Stimulated activated naive CD8-positive, alpha-beta T cell treated with anti-CD3 and anti-CD28 coated beads, Interleukin-15, amount 100 ng/mL, for 72 hours (primary cell): Measurements from ENCODE around the gene CTIF.
A peak's percentile ranks its signal among the peaks of the same experiment; 100 is the strongest.

ENCODE experiments used
- ATAC-seq: fragments of 150-1000 bp; cut with Tn5 transposase; 2 replicates; pipeline ENCODE4 v1.10.0; 2021; ENCODE audit warnings: mild to moderate bottlenecking, moderate library complexity
- DNase-seq, 2 donors: peaks; one replicate each; pipeline ENCODE4 v3.0.0; 2021 to 2022
- H3K27ac Mint-ChIP-seq, 2 donors: one replicate each; pipeline ENCODE4 v1.8.0; 2022; ENCODE audit warnings: mild to moderate bottlenecking in 2 of 2, mixed read lengths in 2 of 2, moderate library complexity in 2 of 2
- H3K27me3 Mint-ChIP-seq: one replicate; pipeline ENCODE4 v1.8.0; 2022; ENCODE audit warnings: mixed read lengths
- H3K4me1 Mint-ChIP-seq: one replicate; pipeline ENCODE4 v1.8.0; 2022; ENCODE audit warnings: mild to moderate bottlenecking, mixed read lengths
- H3K4me3 Mint-ChIP-seq, 2 donors: one replicate each; pipeline ENCODE4 v1.8.0; 2022; ENCODE audit warnings: mild to moderate bottlenecking in 2 of 2, mixed read lengths in 2 of 2, moderate library complexity in 1 of 2
- H3K9me3 Mint-ChIP-seq, 2 donors: one replicate each; pipeline ENCODE4 v1.8.0; 2022; ENCODE audit warnings: mixed read lengths in 2 of 2

The CTIF gene

DNA sequence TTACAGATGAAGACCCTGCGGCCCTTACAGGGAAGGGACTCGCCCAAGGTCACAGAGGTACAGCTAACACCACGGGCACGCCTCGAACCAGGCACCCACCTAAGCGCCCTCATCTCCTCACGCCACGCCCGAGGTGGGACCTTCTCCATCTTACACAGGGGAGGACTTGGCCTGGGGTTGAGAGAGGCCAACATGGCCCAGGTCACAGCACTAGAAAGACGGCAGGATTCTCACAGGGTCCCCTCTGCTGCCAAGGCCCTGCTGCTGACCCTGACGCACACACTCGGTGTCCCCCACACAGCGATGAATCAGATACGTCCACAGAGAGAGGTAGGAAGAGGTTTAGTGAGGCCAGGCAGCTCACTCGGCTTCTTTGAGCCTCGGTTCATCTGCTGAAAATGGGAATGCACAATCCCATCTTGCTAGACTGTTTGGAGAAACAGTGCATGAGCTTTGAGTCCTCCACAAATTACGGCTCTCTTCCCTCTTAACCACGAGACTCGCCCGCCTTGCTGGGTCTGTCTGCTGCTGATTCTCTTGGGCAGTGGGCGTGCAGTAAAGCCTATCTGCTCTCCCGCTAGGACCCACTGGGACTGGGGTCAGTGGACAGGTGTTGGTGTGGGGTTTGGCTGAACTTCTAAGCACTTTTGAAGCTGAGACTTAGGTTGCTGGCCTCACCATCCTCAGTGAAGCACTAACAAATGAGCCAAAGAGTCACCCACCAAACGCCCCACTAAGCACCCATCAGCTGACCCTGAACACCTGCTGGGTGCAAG is 332.7 kb downstream of the CTIF start:
- DNase-seq (no peak), ATAC-seq (no peak)
- Mint-ChIP-seq H3K4me3 (no peak overlapping the region), H3K9me3 (no peaks in the 10 kb centered on the region), H3K27me3 (no peaks in the 10 kb centered on the region), H3K27ac (peak overlapping the region in 1 of 2 donors; percentile 72), H3K4me1 (peaks cover 53% of the 10 kb centered on the region)

DNA sequence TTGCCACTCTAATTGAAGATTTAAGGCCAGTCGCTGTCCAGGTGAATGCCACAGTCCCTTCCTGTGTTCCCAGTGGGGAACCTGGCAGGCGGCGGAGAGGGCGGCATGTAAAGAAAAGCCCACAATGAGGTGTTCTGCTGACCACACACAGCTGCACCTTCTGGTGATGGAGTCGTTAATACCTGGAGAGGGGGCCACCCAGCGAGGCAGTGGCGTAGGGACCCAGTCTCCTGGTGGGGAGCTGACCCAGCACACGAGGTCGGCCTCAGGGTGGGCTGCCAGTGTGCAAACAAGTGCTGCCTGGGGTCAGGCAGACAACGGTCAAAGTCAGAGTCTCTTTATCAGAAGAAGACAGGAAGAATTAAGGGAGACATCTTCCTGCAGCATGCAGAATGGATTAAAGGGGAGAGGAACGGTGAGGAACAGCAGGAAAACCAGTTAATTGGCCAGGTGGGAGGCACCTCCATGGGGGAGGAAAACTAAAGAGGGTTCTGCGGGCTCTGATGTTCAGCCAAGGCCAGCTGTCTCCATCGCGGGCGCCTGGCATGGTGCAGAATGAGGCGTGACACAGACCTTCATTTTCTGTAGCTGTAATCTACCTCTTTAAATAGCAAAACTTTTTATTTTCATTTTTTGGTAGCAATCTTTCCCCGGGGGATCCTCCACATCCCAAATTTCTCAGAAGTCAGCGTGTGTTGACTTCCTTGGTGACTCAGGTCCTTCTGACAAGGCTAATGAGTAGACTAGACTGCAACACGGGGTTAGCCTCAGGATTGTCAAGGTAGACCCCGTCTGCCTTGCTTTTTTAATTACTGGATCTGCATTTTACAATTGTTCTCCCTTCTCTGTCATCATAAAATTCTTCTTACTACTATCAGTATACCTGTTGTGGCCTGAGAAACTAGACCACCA is 333.7 kb downstream of the CTIF start:
- H3K9me3 Mint-ChIP-seq, result no peaks in the 10 kb centered on the region
- no peak for DNase-seq
- no peak for ATAC-seq
- peak overlapping the region in 1 of 2 donors; percentile 75 for H3K27ac Mint-ChIP-seq
- peaks cover 53% of the 10 kb centered on the region for H3K4me1 Mint-ChIP-seq
- no peaks in the 10 kb centered on the region for H3K27me3 Mint-ChIP-seq
- H3K4me3 Mint-ChIP-seq, result no peak overlapping the region

DNA sequence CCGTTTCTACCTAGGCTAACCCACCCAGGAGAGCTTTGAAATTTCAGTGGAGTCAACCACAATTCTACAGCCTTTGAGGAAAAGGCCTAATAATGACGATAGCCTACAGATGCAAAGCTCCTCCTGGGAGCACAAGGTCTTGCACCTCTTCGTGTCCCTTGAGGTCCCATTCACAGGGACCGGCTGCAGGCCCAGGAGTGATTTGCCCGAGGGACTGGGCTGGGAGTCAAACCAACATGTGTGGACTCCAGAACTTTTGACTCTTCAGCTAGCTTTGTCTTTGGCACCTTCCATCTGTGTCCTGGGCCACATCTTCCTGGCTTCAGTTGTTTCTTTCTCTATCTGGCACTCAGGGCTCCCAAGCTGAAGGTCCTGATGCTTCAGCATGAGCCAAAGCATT is 335.4 kb downstream of the CTIF start:
- Mint-ChIP-seq H3K9me3 (no peaks in the 10 kb centered on the region), H3K27me3 (peaks cover 7% of the 10 kb centered on the region), H3K4me3 (no peak overlapping the region), H3K27ac (no peak overlapping the region), H3K4me1 (peaks cover 42% of the 10 kb centered on the region)
- DNase-seq (no peak), ATAC-seq (no peak)

DNA sequence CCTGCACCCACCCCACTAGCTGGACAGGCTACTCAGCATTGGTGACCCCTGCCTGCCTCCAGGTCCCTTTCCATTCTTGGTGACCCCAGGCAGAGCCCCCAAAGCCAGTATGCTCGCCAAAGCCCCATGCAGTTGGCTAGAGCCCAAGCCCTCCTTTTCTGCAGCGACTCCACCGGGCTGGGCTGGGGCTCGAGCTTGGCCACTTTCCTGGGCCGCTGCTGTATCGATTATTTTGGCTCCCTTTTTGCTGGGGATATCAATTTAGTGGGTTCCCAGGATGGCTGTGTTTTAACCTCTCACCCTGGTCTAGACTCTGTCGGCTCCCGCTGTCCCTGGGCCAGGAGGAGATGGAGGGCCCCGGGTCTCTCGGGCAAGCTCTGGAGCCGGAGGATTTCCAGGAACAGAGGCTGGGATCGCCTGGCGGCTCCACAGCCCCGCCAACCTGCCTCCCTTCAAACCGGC is 335.9 kb downstream of the CTIF start:
- Mint-ChIP-seq H3K27ac (no peak overlapping the region), H3K27me3 (peaks cover 7% of the 10 kb centered on the region), H3K9me3 (no peaks in the 10 kb centered on the region), H3K4me3 (no peak overlapping the region), H3K4me1 (peaks cover 37% of the 10 kb centered on the region)
- no peak for DNase-seq
- no peak for ATAC-seq

DNA sequence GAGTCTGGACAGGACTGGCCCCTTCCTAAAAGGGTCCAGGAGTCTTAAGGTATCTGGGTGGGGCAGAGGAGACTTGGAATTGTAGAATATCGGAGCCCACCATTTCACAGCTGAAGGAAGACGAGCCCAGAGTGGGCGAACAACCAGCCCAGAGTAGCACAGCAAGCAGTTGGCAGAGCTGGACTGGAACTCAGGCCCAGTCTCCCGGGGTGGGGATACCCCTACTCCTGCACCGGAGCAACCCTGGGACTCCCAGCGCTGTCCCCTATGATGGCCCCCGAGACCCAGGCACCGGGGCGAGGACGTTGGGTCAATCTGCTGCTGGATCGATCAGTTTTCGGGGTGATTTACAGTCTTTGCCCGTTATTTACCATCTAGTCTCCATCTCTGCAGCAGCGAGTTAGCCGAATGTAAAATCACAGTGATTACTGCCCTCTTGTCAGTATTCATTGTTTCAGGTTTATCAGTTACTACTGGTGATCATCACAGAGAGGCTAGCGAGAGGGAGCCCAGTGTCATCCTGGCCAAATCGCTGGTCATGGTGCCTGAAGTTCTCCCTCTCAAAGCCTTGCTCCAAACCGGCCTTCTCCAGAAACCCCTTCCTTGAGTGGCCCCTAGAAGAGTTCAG is 336.6 kb downstream of the CTIF start:
- peaks cover 34% of the 10 kb centered on the region for H3K4me1 Mint-ChIP-seq
- no peak overlapping the region for H3K4me3 Mint-ChIP-seq

DNA sequence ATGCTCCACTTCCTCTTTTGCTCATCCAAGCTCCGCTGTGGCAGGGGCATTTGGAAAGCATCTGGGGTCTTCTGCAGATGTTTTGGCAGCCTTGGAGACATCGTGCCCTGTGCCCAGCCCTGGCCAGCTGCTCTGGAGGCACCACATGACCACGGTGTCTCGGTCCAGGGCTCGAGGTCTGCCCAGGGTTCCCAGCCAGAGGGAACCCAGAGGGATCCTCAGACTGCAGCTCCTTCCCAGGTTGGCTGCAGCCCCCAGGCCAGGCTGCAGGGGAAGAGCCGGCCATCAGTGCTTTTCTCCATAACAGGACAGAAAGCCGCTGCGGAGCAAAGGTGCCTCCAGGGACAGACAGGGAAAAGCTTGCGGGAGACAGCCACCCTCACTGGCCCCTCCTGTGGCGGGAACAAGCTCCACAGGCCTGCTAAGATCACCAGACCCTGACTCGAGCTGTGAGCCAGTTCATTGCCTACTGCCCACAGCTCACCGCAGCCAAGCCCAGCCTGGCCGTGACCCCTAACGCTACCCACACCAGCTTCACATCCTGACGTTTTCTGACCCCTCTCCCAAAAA is 337.2 kb downstream of the CTIF start:
- Mint-ChIP-seq H3K9me3 (no peaks in the 10 kb centered on the region), H3K4me1 (peaks cover 36% of the 10 kb centered on the region), H3K27me3 (peaks cover 7% of the 10 kb centered on the region), H3K4me3 (no peak overlapping the region), H3K27ac (no peak overlapping the region)
- ATAC-seq (no peak), DNase-seq (no peak)

More for the DNA sequence above, 336.6 kb downstream of the CTIF start:
- Mint-ChIP-seq H3K27me3 (peaks cover 7% of the 10 kb centered on the region), H3K9me3 (no peaks in the 10 kb centered on the region), H3K27ac (peak overlapping the region in 1 of 2 donors; percentile 37)
- DNase-seq, result no peak
- no peak for ATAC-seq

DNA sequence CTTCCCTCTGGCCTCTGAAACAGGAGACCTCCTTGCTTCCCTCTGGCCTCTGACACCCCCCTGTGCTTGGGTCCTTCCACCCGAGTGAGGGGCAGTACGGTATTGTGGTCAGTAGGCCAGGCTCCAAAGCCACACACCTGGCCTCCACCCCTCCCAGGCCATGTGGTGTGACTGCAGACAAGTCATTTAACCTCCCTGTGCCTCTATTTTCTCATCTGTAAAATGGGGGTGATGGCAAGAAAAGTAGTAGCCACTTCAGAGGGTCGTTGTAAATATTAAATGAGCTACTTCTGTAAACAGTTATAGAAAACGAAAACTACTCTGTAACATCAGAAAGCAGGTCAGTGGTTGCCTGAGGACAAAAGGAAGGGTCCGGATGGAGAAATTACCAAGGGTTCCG is 337.8 kb downstream of the CTIF start:
- Mint-ChIP-seq H3K4me1 (peaks cover 31% of the 10 kb centered on the region), H3K9me3 (no peaks in the 10 kb centered on the region), H3K4me3 (no peak overlapping the region), H3K27me3 (peaks cover 7% of the 10 kb centered on the region), H3K27ac (no peak overlapping the region)
- DNase-seq (no peak), ATAC-seq (no peak)

DNA sequence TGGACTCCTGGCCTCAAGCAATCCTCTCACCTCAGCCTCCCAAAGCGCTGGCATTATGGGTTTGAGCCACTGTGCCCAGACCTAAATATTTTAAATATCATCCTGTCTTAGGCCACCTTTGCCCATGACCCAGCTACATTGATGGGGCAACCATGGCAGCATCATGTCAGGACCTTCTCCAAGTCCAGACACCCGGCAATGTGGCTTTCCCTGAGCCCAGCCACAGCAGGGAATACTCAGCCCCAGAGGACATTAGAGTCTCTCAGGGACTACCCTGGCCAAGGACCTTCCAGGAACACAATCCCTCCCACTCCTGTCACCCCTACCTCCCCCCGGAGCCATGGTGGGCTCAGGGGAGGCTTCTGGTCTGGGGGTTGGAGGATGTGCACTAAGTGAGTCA is 339.1 kb downstream of the CTIF start:
- DNase-seq, result no peak
- peaks cover 7% of the 10 kb centered on the region for H3K27me3 Mint-ChIP-seq
- ATAC-seq, result no peak
- H3K27ac Mint-ChIP-seq, result no peak overlapping the region
- no peaks in the 10 kb centered on the region for H3K9me3 Mint-ChIP-seq
- peaks cover 19% of the 10 kb centered on the region for H3K4me1 Mint-ChIP-seq
- no peak overlapping the region for H3K4me3 Mint-ChIP-seq

DNA sequence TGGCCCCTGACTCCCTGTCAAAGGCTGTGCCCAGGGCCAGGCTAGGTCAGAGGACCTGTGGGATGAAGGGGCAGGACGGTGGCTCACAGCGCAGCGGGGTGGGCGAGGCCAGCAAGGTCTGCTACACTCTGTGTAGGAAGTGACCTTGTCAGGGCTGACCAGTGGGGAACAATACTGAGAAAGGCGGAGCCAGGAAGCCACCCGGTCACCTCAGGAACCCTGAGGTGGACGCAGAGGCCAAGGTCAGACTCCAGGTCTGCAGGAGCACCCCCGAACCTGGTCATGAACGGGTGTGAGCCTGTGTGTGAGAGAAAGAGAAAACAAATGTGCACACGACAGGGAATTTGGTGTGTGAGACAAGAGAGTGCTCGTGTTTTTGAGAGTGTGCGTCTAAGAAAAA is 339.6 kb downstream of the CTIF start:
- no peak overlapping the region for H3K27ac Mint-ChIP-seq
- ATAC-seq, result no peak
- H3K27me3 Mint-ChIP-seq, result peaks cover 7% of the 10 kb centered on the region
- H3K9me3 Mint-ChIP-seq, result no peaks in the 10 kb centered on the region
- H3K4me3 Mint-ChIP-seq, result no peak overlapping the region
- peaks cover 14% of the 10 kb centered on the region for H3K4me1 Mint-ChIP-seq
- no peak for DNase-seq

DNA sequence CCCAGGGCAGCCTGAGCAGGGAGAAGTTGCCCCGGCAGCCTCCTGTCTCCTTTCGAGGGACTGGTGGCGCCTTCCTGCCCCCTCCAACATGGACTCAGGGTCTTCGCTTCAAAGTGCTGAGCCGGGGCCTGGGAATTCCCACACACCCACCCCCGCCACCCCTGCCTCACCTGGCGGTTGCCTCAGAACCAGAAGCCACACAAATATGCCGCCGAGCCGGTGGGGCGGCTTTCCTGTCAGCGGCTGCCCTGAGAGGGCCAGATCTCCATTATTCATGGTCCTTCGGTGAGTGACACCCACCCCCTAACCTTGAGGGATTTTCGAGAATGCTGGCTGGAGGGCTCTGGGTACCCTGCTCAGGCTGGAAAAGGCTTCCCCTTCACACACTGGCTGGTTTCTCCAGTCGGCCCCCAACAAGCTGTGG is 340.2 kb downstream of the CTIF start:
- ATAC-seq (no peak), DNase-seq (no peak)
- no peak overlapping the region for H3K27ac Mint-ChIP-seq
- peaks cover 7% of the 10 kb centered on the region for H3K27me3 Mint-ChIP-seq
- H3K9me3 Mint-ChIP-seq, result no peaks in the 10 kb centered on the region
- no peak overlapping the region for H3K4me3 Mint-ChIP-seq
- H3K4me1 Mint-ChIP-seq, result peaks cover 12% of the 10 kb centered on the region

DNA sequence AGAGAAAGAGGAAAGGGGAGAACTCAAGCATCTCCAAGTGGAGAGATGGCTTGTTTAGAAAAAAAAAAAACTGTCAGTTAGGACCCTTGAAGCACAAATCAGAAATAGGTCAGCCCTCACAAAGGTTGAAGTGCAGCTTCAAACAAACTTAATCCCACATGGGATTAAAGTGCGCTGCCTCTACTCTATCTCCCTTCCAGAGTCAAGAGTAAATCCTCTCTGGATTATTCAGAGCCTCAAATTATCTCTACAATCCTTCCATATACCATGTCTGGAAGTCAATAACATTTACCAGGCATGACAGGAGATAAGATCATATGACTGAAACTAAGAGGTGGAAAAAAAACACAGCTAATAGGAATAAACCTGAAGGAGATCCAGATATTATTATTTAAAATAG is 342.1 kb downstream of the CTIF start:
- Mint-ChIP-seq H3K9me3 (no peaks in the 10 kb centered on the region), H3K4me1 (peaks cover 19% of the 10 kb centered on the region), H3K4me3 (no peak overlapping the region), H3K27me3 (peaks cover 7% of the 10 kb centered on the region), H3K27ac (no peak overlapping the region)
- ATAC-seq, result no peak
- DNase-seq, result no peak

DNA sequence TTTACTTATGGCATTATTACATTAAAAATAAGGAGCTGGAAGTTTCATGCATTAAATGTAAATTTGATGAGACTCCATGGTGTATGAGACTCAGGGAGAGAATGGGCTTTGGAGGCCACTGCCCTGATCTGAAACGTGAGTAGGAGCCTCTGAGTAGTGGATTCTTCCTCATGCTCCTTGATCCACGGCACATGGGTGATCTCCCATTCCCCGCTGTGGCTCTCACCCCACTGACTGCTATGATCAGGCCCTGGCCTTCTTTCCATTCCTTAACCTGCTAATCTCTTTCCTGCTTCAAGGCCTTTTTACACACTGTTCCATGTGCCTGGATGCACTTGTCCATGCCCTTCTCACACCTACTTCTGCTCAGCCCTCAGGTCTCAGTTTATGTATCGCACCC is 343.5 kb downstream of the CTIF start:
- ATAC-seq (no peak), DNase-seq (no peak)
- Mint-ChIP-seq H3K27ac (no peak overlapping the region), H3K9me3 (no peaks in the 10 kb centered on the region), H3K27me3 (peaks cover 7% of the 10 kb centered on the region), H3K4me3 (no peak overlapping the region), H3K4me1 (peaks cover 24% of the 10 kb centered on the region)

DNA sequence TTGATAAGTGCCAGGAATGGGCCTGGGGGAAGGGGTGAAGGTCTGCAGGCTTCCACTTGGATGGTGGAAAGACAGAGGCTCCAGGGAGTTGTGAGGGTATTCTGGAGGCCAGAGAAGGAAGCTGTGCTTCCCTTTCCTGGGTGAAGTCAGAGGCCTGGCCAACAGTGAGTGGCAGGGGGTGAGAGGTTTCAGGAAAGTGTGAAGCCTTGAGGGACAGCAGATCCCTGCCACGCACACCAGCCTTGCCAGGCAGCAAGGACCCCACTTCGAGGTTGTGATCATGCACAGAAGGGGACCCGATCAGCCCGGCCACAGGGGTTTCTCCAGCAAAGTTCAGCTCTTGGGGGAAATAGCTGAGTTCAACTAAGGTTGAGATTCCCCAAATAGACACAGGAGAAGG is 345.5 kb downstream of the CTIF start:
- peak overlapping the region in 1 of 2 donors; percentile 76 for H3K27ac Mint-ChIP-seq
- no peak overlapping the region for H3K4me3 Mint-ChIP-seq
- peaks cover 21% of the 10 kb centered on the region for H3K4me1 Mint-ChIP-seq
- no peak for DNase-seq
- H3K27me3 Mint-ChIP-seq, result no peaks in the 10 kb centered on the region
- ATAC-seq, result no peak
- no peaks in the 10 kb centered on the region for H3K9me3 Mint-ChIP-seq

DNA sequence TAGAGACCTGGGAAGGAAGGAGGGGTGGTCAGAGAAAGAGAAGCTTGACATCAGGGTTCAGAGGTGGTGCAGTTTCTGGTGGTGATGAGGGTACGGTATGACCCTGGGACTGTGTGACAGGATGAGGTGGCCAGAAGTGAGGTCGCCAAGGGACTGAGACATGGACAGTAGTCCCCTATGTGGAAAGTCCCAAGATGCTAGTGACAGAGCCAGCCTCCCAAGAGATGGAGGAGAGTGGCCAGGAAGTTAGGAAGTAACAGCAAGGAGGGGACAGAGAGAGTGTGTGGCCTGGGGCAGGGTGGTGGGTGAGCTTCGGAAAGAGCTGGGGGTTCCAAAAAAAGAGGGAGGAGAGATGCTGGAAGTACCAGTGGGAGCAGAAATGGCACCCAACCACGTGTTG is 345.9 kb downstream of the CTIF start:
- no peak for DNase-seq
- ATAC-seq, result no peak
- Mint-ChIP-seq H3K4me1 (peaks cover 21% of the 10 kb centered on the region), H3K4me3 (no peak overlapping the region), H3K9me3 (no peaks in the 10 kb centered on the region), H3K27ac (peak overlapping the region in 1 of 2 donors; percentile 76), H3K27me3 (no peaks in the 10 kb centered on the region)

DNA sequence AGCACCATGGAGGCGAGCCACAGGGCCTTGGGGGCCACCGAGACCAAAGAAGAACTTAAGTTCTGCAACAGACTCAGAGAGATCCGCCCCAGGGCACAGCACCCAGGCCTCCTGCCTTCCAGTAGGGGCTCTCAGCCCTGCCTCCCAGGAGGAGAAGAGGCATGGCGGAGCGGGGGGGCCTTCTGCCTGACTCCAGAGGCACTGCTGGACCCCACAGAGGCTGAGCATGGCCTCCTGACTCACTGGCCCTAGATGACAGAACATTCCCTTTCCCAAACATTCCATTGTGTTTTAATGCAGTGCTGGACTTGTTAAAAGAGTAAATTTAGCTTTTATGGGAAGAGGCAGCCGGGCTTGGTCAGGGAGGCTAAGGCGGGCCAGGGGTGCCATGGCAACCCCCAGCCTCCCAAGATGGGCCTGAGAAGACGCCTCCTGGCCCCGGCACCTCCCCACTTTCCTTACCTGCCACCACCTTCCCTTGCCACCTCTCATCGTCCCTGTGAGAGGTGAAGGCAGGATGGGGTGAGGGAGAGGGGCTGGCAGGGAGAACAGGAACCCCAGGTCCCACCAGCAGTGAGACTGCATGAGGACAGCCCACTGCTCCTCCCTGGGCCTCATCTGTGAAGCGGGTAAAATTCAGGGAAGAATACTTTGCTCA is 346.6 kb downstream of the CTIF start:
- Mint-ChIP-seq H3K27me3 (no peaks in the 10 kb centered on the region), H3K9me3 (no peaks in the 10 kb centered on the region), H3K4me1 (peaks cover 18% of the 10 kb centered on the region), H3K4me3 (no peak overlapping the region), H3K27ac (no peak overlapping the region)
- DNase-seq (no peak), ATAC-seq (no peak)
